NCI-H2081 (cell line): ENCODE results near the gene MVB12B.
A peak's percentile ranks its signal among the peaks of the same experiment; 100 is the strongest.

Source experiments
- DNase-seq, 2 experiments: peaks; one replicate each; lab custom pipeline; 2025; lab: John Stamatoyannopoulos, UW

The MVB12B gene

GRCh38 chr9:126494264-126494663, 167.6 kb downstream of the MVB12B start:
- no peak for DNase-seq

DNA sequence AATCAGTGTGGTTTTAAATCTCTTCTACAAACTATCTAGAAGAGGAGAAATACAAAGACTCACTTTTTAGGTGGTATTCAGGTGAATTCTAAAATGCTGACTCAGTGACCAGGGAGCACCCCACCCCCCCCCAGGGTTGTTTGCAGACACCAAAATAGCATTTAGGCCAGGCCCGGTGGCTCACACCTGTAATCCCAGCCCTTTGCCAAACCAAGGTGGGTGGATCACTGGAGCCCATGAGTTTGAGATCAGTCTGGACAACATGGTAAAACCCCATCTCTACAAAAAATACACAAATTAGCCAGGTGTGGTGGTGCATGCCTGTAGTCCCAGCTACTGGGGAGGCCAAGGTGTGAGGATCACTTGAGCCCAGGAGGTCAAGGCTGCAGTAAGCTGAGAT, 168.1 kb downstream of the MVB12B start:
- DNase-seq = no peak

DNA sequence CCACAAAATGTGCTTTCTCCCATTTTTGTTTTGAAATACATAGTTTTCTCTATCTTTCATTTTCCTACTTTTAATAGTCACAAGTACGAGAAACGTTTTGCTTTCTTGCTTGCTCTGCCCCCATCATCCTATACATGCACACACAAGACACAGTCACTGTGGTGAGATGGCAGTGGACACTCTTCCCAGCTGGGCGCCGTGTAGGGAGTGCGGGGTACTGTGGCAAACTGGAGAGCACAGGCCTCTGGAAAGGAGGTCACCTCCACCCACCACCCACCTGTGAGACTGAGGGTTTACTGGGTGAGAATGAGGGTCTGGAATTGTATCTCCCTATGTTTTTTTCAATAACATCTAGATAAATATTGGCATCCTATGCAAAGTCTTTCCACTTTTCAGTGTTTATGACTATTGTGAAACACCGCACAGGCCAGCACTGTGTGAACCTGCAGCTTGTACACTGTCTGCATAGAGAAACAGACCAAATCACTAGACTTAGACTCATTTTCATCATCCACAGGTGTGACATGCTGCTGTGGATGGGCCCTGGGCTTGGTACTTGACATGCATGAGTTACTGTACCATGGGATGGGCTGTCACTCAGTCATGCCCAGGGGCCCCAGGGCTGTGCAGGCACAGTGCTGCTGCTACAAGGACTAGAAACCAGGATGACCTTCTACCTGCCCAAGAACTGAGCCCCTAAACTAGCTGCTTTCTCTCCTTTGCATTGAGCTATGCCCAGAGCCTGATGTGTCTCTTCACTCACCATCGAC, 169.0 kb downstream of the MVB12B start:
- no peak for DNase-seq

DNA sequence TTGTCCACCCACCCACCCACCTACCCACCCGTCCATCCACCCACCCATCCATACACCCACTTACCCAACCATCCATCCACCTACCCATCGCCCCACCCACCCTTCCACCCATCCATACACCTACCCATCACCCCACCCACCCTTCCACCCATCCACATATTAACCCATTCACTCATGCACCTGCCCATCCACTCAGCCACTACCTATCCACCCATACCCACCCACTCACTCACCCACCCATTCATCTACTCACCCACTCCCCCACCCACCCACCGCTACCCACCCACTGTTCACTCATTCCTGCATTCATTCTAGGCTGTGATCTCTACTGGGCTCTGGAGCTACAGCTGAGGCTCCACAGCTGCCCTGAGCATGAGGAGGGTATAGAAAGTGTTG, 169.6 kb downstream of the MVB12B start:
- DNase-seq = no peak

DNA sequence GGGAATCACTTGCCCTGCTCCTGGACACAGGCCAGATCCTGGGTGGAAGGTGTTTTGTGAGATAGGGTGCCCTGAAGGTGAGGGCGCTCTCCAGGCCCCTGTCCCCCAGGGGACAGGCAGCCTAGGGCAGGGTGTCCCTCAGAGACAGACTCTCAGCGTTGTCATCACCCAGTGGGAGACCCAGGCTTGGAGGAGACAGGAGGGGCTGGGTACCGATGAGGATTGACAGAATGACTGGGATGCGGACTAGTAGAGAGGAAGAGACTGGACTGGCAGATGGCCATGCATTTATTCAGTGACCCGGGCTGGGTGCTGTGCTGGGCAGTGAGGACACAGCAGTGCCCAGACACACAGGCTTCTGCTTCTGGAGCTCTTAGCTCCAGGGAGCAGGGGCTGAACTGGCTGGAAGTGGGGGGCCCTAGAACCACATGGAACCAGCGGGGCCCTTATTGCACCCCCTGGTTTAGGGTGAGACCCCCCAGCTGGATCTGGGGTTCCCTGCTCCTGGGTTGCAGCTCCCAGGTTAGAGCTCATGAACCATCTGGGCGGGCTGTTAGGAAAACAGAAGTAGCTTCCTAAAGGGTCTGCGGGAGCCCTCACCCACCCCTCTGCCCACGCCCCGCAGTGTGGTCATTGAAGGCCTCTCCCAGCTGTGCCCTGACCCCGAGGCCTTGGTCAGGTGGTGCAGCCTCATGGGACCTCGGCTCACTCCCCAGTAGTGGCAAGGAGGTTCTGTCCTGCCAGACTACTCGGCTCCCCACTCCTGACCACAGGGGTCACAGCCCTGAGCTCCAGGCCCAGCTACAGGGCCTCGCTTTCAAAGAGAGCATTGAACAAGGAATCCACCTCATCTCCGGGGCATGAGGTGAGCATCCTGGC, 170.4 kb downstream of the MVB12B start:
- DNase-seq = no peak

- no peak for DNase-seq
Observed at GRCh38 chr9:126497660-126498275, 171.1 kb downstream of the MVB12B start.

DNA sequence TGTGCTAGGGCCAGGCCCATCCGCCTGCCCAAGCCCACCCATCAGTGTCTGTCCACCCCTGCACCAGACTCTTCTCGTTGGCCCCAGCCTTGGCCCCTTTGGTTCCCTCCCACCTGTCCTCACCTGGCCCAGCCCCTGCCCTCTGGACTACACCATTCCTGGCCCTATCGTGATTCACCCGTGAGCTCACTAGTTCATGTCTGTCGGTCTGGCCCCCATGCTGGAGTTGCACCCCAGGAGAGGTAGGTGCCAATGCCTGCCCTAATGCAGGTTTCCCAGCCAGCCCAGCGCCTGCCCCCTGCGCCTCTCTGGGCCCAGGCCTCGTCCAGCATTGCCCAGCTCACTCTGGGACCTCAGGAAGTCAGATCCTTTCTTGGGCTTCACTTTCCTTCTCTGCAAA, 171.7 kb downstream of the MVB12B start:
- DNase-seq = no peak

- peak in 1 of 2 experiments; percentile 40 for DNase-seq
Observed at GRCh38 chr9:126499005-126499910, 172.6 kb downstream of the MVB12B start.

GRCh38 chr9:126499911-126500599, 173.4 kb downstream of the MVB12B start:
- no peak for DNase-seq

DNA sequence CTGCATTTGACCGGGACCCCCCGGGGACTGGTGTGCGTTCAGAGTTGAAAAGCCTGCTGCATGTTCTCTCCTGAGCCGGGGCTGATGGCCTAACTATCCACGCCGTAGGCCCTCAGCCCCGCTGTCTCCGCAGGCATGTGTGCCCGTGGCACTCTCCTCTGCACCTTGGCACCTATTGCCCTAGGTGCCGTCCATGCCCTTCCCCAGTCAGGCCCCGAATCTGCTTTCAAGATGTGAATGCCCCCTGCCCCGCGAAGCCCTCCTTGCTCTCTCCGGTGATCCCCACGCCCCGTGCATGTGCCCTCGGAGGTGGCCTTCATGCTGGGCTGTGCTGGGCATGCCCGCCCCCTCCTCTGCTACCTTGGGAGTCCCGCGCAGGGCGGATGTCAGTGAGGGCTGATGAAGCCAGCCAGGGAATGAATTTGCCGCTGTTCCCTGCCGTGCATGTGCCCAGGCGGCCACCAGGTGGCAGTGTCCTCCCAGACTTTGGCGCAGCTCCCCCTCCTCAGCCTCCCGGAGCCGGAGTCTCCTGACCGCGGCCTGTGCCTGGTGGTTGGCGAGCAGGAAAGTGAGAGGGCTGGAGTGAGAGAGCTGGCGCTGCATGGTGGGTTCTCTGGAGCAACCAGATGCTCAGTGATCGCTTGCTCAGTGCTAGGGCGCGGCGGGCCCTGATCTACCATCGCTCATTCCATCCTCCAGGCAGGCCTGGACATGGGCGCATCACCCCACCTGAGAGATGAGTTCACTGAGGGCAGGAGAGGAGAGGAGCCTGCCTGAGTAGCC, 174.2 kb downstream of the MVB12B start:
- peak; percentile 51 to 57 for DNase-seq

DNA sequence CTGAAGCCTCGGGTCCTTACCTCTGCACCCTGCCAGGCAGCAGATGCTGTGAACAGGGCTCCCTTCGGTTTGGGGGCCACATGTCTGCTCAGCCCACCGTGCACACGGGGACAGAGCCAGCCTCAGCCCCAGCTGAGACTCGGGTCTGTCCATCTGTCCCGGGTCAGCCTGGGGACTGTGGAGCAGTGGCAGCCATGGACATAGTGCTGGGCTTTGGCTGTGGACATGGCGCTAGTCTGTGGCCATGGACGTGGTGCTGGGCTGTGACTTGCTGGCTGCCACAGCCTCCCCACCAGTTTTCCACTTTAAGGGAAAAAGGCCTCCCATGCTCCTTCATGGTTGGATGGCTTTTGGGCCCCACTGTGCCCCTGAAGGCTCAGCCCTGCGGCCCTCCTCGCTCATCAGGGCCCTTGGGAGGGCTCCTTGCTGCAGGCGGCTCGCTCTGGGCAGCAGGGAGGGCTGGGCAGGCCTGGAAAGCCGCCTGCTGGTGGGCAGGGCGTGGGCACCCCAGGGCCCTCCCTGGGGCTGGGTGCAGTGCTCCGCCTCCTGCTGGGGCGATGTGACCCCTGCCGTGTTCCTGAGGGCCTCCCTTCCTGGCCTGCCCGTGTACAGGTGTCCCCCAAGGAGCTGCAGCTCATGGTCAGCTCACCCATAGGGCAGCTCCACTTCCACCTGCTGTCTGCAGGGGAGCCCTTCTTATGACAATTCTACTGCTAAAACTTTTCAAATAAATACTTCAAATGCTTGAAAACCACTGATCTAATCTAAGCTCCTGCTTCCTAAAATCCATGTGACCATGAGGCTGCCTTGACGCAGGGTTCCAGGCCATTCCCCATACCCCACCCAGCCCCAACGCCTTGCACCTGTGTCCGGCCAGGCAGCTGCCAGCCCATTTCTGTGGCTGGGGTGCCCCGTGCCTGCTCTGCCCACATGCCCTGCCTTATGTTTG, 175.0 kb downstream of the MVB12B start:
- DNase-seq = no peak

GRCh38 chr9:126502417-126503332, 176.0 kb downstream of the MVB12B start:
- DNase-seq = no peak

GRCh38 chr9:126503333-126504085, 176.9 kb downstream of the MVB12B start:
- no peak for DNase-seq

DNA sequence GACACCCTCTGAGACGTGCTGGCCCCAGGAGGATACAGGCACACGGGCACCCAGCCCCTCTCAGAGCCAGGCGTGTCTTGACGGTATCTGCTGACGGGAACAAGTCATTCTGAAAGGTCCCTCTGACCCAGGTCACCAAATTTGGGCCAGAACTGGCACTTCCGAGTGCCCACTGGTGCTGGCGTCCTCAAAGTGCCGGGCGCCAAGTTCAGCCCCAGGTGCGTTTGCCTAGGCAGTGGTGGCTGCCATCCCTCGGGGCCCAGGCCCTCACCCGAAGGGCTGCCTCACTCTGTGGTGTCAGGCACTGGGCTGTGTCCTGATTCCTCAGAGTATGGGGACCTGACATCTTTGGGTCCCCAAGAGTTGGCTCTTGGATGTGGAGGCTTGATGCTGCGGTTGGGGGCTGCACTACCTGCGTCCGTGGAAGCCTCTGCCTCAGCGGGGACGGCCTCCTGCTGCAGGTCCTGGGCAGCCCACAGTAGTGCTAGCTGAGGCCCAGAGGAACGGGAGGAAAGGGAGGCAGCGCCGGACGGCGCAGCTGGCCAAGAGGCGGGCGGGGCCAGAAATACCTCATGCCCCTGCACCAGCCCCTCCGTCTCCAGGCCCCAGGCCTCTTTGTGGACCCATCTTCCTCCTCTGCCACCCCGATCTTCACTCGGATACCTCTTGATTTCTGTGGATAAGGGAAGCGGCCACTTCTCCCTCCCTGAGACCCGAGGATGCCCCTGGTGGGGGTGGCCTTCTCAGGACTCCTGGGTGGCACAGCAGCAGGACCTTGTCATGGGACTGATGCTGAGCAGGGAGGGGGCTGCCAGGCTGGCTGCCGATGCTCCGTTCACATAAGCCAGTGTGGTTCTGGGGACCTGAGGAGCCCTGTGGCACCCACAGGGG, 177.7 kb downstream of the MVB12B start:
- no peak for DNase-seq

GRCh38 chr9:126504977-126505455, 178.4 kb downstream of the MVB12B start:
- DNase-seq = no peak

DNA sequence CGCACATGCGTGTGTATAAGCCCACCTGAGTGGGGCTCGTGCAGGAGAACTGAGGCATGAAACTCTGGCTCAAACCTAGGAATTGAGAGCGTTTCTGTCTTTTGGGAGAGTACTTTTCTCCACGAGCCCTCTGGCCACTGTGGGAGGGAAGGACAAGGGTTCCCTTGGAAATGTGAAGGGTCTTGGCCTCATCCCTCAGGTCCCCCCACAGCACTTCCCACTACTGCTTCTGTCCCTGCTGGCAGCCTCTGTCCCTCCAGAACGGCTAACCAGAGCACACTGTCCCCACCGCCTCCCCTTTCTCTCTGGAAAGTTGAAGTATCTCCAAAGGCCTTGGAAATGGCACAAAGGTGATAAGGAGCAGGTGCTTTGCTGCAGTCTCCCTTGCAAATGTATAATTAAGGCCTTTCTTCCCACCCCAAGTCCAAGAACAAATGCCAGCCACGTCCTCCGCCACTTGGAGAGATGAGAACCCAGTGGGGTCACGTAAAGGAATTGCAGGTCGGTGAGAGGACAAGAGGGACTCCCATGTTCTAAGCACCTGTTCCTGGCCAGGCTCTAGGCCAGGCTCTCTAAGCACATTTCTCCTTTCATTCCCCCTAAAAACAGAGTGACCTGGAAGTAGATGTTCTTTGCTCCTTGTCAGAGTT, 179.2 kb downstream of the MVB12B start:
- DNase-seq = no peak
